Memory B cell (primary cell): ENCODE results near the gene FAXC.

Experiments used
- ATAC-seq: fragments of 150-1000 bp; cut with Tn5 transposase; 2 replicates; pipeline ENCODE4 v1.10.0; 2021; ENCODE audit warnings: low read depth, mild to moderate bottlenecking, moderate library complexity
- DNase-seq, 2 donors: peaks; one replicate each; pipeline ENCODE4 v3.0.0; 2022; ENCODE audit warnings: low spot score in 2 of 2
- H3K27ac Mint-ChIP-seq: one replicate; pipeline ENCODE4 v1.8.0; 2022; ENCODE audit warnings: mild to moderate bottlenecking, moderate library complexity, mixed read lengths
- H3K27me3 Mint-ChIP-seq: one replicate; pipeline ENCODE4 v1.8.0; 2022; ENCODE audit warnings: mixed read lengths
- H3K36me3 Mint-ChIP-seq: one replicate; pipeline ENCODE4 v1.8.0; 2022; ENCODE audit warnings: mild to moderate bottlenecking, mixed read lengths
- H3K4me1 Mint-ChIP-seq: one replicate; pipeline ENCODE4 v1.8.0; 2022; ENCODE audit warnings: mixed read lengths
- H3K4me3 Mint-ChIP-seq: one replicate; pipeline ENCODE4 v1.8.0; 2022; ENCODE audit warnings: mild to moderate bottlenecking, moderate library complexity, mixed read lengths
- H3K9me3 Mint-ChIP-seq: one replicate; pipeline ENCODE4 v1.8.0; 2022; ENCODE audit warnings: mixed read lengths

Gene FAXC

DNA sequence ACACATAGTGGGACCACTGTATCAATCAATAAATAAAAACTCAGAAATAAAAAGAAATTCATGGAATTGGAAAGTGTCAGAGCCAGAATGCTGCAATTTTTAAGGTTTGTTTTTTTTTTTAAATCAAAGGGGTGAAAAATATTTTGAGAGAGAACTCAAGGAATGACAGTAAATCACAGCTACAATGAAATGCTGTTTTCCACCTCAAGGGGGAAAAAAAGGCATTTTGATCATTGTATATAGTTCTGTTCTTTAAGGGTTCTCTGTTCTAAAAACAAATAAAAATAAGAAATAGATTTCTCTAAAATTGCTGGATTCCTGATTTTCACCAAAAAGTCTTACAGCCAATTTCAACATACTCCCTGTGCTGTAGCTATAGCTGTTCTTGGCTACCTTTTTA lies 24.5 kb downstream of the FAXC start:
- H3K36me3 Mint-ChIP-seq, result no peaks in the 10 kb centered on the region
- H3K4me3 Mint-ChIP-seq, result no peak overlapping the region
- DNase-seq (no peak), ATAC-seq (no peak)
- peaks cover 4% of the 10 kb centered on the region for H3K27me3 Mint-ChIP-seq
- H3K27ac Mint-ChIP-seq, result no peak overlapping the region
- no peaks in the 10 kb centered on the region for H3K9me3 Mint-ChIP-seq
- H3K4me1 Mint-ChIP-seq, result no peaks in the 10 kb centered on the region

- peaks cover 17% of the 10 kb centered on the region for H3K27me3 Mint-ChIP-seq
- H3K9me3 Mint-ChIP-seq, result no peaks in the 10 kb centered on the region
- H3K36me3 Mint-ChIP-seq, result no peaks in the 10 kb centered on the region
- H3K4me3 Mint-ChIP-seq, result no peak overlapping the region
- no peak for DNase-seq
- ATAC-seq, result no peak
- H3K27ac Mint-ChIP-seq, result no peak overlapping the region
- no peaks in the 10 kb centered on the region for H3K4me1 Mint-ChIP-seq
Measured at GRCh38 chr6:99318566-99318965, 30.9 kb downstream of the FAXC start.

GRCh38 chr6:99312354-99312753 lies 37.1 kb downstream of the FAXC start:
- Mint-ChIP-seq H3K4me3 (no peak overlapping the region), H3K9me3 (no peaks in the 10 kb centered on the region), H3K27me3 (peaks cover 11% of the 10 kb centered on the region), H3K36me3 (no peaks in the 10 kb centered on the region), H3K27ac (no peak overlapping the region), H3K4me1 (no peaks in the 10 kb centered on the region)
- DNase-seq (no peak), ATAC-seq (no peak)

DNA sequence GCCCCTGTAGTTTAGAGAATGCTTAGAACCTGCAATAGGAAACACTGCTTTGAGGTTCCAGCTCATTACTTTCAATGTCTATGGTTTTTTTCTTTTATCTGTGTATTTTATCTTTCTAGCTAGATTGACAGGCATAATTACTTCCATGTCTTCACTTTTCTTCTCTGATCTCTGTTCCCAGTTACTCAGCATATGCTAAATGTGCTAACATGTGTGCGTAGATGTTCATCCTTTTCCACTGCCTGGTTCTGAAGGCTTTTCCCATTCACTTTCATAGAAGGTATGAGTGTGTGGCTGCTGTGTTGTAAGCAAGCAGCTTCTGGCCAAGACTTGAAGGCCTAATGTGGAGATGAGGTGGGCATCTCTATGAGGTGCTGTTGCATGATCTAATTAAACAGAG lies 38.9 kb downstream of the FAXC start:
- DNase-seq (no peak), ATAC-seq (no peak)
- Mint-ChIP-seq H3K9me3 (no peaks in the 10 kb centered on the region), H3K27me3 (peaks cover 12% of the 10 kb centered on the region), H3K27ac (no peak overlapping the region), H3K36me3 (no peaks in the 10 kb centered on the region), H3K4me3 (no peak overlapping the region), H3K4me1 (no peaks in the 10 kb centered on the region)

- Mint-ChIP-seq H3K4me3 (no peak overlapping the region), H3K9me3 (no peaks in the 10 kb centered on the region), H3K4me1 (no peaks in the 10 kb centered on the region), H3K36me3 (no peaks in the 10 kb centered on the region), H3K27me3 (peaks cover 10% of the 10 kb centered on the region), H3K27ac (no peak overlapping the region)
- DNase-seq (no peak), ATAC-seq (no peak)
Measured at GRCh38 chr6:99309557-99309956, 39.9 kb downstream of the FAXC start.

GRCh38 chr6:99308788-99309187 lies 40.7 kb downstream of the FAXC start:
- DNase-seq (no peak), ATAC-seq (no peak)
- Mint-ChIP-seq H3K4me3 (no peak overlapping the region), H3K27me3 (peaks cover 9% of the 10 kb centered on the region), H3K4me1 (no peaks in the 10 kb centered on the region), H3K9me3 (no peaks in the 10 kb centered on the region), H3K36me3 (no peaks in the 10 kb centered on the region), H3K27ac (no peak overlapping the region)

GRCh38 chr6:99307295-99307907 lies 42.1 kb downstream of the FAXC start:
- DNase-seq, result no peak
- H3K4me1 Mint-ChIP-seq, result no peaks in the 10 kb centered on the region
- no peak for ATAC-seq
- no peak overlapping the region for H3K4me3 Mint-ChIP-seq
- no peaks in the 10 kb centered on the region for H3K9me3 Mint-ChIP-seq
- no peaks in the 10 kb centered on the region for H3K36me3 Mint-ChIP-seq
- no peak overlapping the region for H3K27ac Mint-ChIP-seq
- peaks cover 9% of the 10 kb centered on the region for H3K27me3 Mint-ChIP-seq

DNA sequence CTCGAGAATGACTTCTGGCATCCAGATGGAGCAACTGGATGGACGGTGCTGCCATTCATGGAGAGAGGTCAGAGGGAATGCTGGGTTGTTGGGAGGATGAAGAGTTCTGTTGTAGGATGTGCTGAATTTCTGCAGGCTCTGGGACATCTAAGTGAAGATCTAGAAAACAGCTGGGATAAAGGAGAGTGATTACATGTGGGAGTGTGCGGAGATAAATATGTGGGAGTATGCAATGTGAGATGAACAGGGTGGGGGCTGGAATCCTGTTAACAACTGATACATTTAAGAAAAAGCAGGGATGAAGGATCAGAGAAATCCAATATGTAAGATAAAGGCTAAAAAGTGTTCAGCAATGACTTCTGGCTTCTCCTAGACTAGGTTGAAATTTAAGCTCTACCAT lies 43.1 kb downstream of the FAXC start:
- Mint-ChIP-seq H3K4me3 (no peak overlapping the region), H3K4me1 (no peaks in the 10 kb centered on the region), H3K27me3 (peaks cover 11% of the 10 kb centered on the region), H3K36me3 (no peaks in the 10 kb centered on the region), H3K9me3 (no peaks in the 10 kb centered on the region), H3K27ac (no peak overlapping the region)
- DNase-seq (no peak), ATAC-seq (no peak)

- ATAC-seq (no peak), DNase-seq (no peak)
- Mint-ChIP-seq H3K9me3 (no peaks in the 10 kb centered on the region), H3K4me1 (no peaks in the 10 kb centered on the region), H3K4me3 (no peak overlapping the region), H3K36me3 (no peaks in the 10 kb centered on the region), H3K27ac (no peak overlapping the region), H3K27me3 (peaks cover 15% of the 10 kb centered on the region)
Measured at GRCh38 chr6:99305021-99305554, 44.4 kb downstream of the FAXC start.

GRCh38 chr6:99297415-99297814 lies 52.1 kb downstream of the FAXC start:
- Mint-ChIP-seq H3K36me3 (no peaks in the 10 kb centered on the region), H3K4me3 (no peak overlapping the region), H3K27ac (no peak overlapping the region), H3K9me3 (no peaks in the 10 kb centered on the region), H3K27me3 (peaks cover 20% of the 10 kb centered on the region), H3K4me1 (no peaks in the 10 kb centered on the region)
- DNase-seq, result no peak
- ATAC-seq, result no peak

GRCh38 chr6:99297006-99297405 lies 52.5 kb downstream of the FAXC start:
- Mint-ChIP-seq H3K27me3 (peaks cover 19% of the 10 kb centered on the region), H3K36me3 (no peaks in the 10 kb centered on the region)
- ATAC-seq, result no peak

GRCh38 chr6:99296261-99296660 lies 53.2 kb downstream of the FAXC start:
- Mint-ChIP-seq H3K4me1 (no peaks in the 10 kb centered on the region), H3K4me3 (no peak overlapping the region), H3K9me3 (no peaks in the 10 kb centered on the region), H3K27me3 (peaks cover 18% of the 10 kb centered on the region), H3K36me3 (no peaks in the 10 kb centered on the region), H3K27ac (no peak overlapping the region)
- ATAC-seq (no peak), DNase-seq (no peak)

More at GRCh38 chr6:99297006-99297405, 52.5 kb downstream of the FAXC start:
- Mint-ChIP-seq H3K4me1 (no peaks in the 10 kb centered on the region), H3K9me3 (no peaks in the 10 kb centered on the region), H3K27ac (no peak overlapping the region), H3K4me3 (no peak overlapping the region)
- DNase-seq, result no peak

- Mint-ChIP-seq H3K36me3 (no peaks in the 10 kb centered on the region), H3K4me3 (no peak overlapping the region), H3K4me1 (no peaks in the 10 kb centered on the region), H3K9me3 (no peaks in the 10 kb centered on the region), H3K27ac (no peak overlapping the region), H3K27me3 (peaks cover 14% of the 10 kb centered on the region)
- DNase-seq, result no peak
- ATAC-seq, result no peak
Measured at GRCh38 chr6:99295276-99295675, 54.2 kb downstream of the FAXC start.

- Mint-ChIP-seq H3K27ac (no peak overlapping the region), H3K9me3 (no peaks in the 10 kb centered on the region), H3K36me3 (no peaks in the 10 kb centered on the region), H3K27me3 (peaks cover 15% of the 10 kb centered on the region), H3K4me1 (no peaks in the 10 kb centered on the region), H3K4me3 (no peak overlapping the region)
- DNase-seq (no peak), ATAC-seq (no peak)
Measured at GRCh38 chr6:99294786-99295185, 54.7 kb downstream of the FAXC start.

GRCh38 chr6:99289701-99290100 lies 59.8 kb downstream of the FAXC start:
- DNase-seq (no peak), ATAC-seq (no peak)
- Mint-ChIP-seq H3K36me3 (no peaks in the 10 kb centered on the region), H3K4me1 (no peaks in the 10 kb centered on the region), H3K4me3 (no peak overlapping the region), H3K27me3 (peaks cover 17% of the 10 kb centered on the region), H3K27ac (no peak overlapping the region), H3K9me3 (peaks cover 1% of the 10 kb centered on the region)
